Activated T-helper 1 cell treated with Interleukin-2 at 50 U/mL for 16 hours (primary cell): Measurements from ENCODE around the gene JHY.

Experiments
- DNase-seq: peaks from one replicate; pipeline ENCODE4 v3.0.0-alpha.2; 2020; ENCODE audit warnings: low read depth

JHY gene

GRCh38 chr11:122951211-122951610 lies 68.7 kb downstream of the JHY start:
- no peak for DNase-seq

GRCh38 chr11:122954455-122954854 lies 71.9 kb downstream of the JHY start:
- DNase-seq: no peak

GRCh38 chr11:122963961-122964360 lies 81.4 kb downstream of the JHY start:
- DNase-seq: no peak

- DNase-seq: no peak
Observed at GRCh38 chr11:122976061-122976733, 93.6 kb downstream of the JHY start.

GRCh38 chr11:122976734-122977469 lies 94.3 kb downstream of the JHY start:
- DNase-seq: no peak

- DNase-seq: no peak
Observed at GRCh38 chr11:122977470-122978298, 95.1 kb downstream of the JHY start.

GRCh38 chr11:122978299-122978620 lies 95.7 kb downstream of the JHY start:
- no peak for DNase-seq

GRCh38 chr11:122979103-122979814 lies 96.7 kb downstream of the JHY start:
- no peak for DNase-seq

GRCh38 chr11:122979815-122980595 lies 97.4 kb downstream of the JHY start:
- DNase-seq: no peak

GRCh38 chr11:122981388-122982264 lies 99.1 kb downstream of the JHY start, which contains the start of gene BSX:
Gene BSX, minus strand, starts transcription at chr11:122981834. Its CDS starts 163 bp downstream, at chr11:122981671.
- peak; percentile 21 for DNase-seq

- no peak for DNase-seq
Observed at GRCh38 chr11:122983438-122984185, 101.1 kb downstream of the JHY start.

- no peak for DNase-seq
Observed at GRCh38 chr11:122984186-122985011, 101.8 kb downstream of the JHY start.

- no peak for DNase-seq
Observed at GRCh38 chr11:122995526-122995925, 113.0 kb downstream of the JHY start.

- no peak for DNase-seq
Observed at GRCh38 chr11:122998727-122999366, 116.3 kb downstream of the JHY start.

- DNase-seq: no peak
Observed at GRCh38 chr11:123000721-123001120, 118.2 kb downstream of the JHY start.

GRCh38 chr11:123006860-123007542 lies 124.4 kb downstream of the JHY start:
- no peak for DNase-seq
